NT2/D1 (cell line): ENCODE measurements around the gene SRSF9.

ENCODE experiments used
- SUZ12 ChIP-seq: IDR thresholded peaks from 2 replicates; pipeline ENCODE4 v1.6.1; 2011; ENCODE audit not compliant: insufficient read length, insufficient read depth; ENCODE audit errors: extremely low read depth
- YY1 ChIP-seq: IDR thresholded peaks from 2 replicates; pipeline ENCODE4 v1.6.1; 2011; ENCODE audit not compliant: insufficient read length, insufficient read depth
- ZNF274 ChIP-seq: IDR thresholded peaks from 2 replicates; pipeline ENCODE4 v1.6.1; 2011; ENCODE audit warnings: mild to moderate bottlenecking, low read depth, low read length

- TF ChIP-seq ZNF274 (no peak), YY1 (no peak), SUZ12 (no peak)
Measured at GRCh38 chr12:120468821-120469449, 613 bp downstream of the SRSF9 start.
